GM18858 (cell line): ENCODE results near the gene ACTG1.
"Not testable (repeated sequence)": the region's sequence is repeated elsewhere in the genome, so short reads cannot be mapped to it uniquely, and the experiment has no call there.

Experiments used
- ATAC-seq: cut with Tn5 transposase; IDR thresholded peaks from one replicate; pipeline ENCODE4 v1.9.1; 2021; ENCODE audit not compliant: unreplicated experiment

The ACTG1 gene

DNA sequence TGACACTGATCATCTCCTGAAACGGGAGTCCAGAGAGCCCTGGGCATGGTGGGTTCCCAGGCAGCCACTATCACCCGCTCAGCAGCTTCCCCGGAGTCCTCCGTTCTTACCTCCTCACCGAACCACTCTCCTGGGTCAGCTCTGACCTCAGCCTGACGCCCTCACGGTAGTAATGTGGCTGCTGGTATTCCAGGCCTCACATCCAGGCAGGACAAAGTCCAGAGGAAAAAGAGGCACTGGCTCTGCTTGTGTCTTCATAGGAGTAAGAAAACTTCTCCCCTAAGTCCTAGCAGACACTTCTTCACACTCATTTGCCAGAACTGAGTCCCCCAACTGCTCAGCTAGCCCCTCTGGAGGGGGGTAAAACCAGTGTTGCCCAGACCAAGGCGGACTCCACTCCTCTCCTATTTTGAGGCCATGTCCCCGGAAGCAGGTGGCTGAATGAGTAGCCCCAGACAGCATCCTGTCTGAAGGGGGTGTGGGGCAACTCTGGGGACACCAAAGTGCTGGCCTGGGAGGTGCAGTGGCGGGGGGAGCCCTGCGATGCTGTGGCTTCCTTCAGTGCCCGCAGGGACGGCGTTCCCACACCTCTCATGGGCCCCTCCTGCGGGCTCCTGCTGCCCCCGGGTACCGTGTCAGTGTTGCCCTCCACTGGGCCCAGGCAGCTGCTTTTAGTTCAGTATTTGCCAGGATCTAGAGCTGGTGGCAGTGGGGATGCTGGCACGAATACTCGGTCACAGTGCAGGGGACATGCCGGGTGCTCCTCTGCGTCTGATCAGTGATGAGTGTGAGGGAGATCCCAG lies 20.9 kb upstream of the ACTG1 start:
- ATAC-seq = no peak

DNA sequence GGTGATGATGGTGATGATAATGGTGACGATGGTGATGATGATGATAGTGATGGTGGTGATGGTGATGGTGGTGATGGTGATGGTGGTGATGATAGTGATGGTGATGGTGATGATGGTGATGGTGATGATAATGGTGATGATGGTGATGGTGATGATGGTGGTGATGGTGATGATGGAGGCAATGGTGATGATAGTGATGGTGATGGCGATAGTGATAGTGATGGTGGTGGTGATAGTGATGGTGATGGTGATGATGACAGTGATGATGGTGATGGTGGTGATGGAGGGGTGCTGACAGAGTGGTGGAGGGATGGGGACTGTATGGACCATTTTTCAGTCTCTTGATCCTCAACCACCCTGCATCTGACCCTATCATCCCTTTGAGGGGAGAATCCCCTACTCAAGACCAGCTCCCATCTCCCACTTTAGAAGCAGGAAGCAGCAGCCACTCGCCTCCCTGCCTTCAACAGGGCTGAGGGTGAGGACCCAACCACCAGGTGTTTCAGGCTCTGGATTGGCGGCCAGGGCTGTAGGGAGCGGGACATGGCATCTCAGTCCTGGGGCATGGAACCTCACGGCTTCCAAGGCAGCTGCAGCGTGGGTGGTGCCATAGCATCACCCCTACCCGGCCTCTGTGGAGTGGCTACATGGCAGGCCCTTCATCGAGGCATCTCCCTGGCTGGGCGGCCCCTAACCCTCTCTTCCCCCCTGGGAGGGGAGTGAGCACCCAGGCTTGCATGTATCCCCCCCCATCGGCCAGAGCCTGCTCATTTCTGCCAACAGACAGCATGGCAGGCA lies 20.1 kb upstream of the ACTG1 start:
- no peak for ATAC-seq

DNA sequence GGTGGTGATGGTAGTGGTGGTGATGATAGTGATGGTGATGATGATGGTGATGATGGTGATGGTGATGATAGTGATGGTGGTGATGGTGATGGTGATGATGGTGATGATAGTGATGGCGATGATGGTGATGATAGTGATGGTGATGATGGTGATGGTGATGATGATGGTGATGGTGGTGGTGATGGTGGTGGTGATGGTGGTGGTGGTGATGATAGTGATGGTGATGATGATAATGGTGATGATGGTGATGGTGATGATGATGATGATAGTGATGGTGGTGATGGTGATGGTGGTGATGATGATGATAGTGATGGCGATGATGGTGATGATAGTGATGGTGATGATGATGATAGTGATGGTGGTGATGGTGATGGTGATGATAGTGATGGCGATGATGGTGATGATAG lies 19.4 kb upstream of the ACTG1 start:
- not testable (repeated sequence) for ATAC-seq

DNA sequence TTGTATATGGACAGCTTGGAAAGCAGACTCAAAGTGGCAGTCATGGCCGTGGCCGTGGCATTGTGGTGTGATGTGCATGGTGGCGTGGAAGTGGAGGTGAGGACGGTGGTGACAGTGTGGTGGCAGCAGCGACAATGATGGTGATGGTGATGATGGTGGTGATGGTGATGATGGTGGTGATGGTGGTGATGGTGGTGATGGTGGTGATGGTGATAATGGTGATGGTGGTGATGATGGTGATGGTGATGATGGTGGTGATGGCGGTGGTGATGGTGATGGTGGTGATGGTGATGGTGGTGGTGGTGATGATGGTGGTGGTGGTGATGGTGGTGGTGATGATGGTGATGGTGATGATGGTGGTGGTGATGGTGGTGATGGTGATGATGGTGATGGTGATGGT lies 18.4 kb upstream of the ACTG1 start:
- ATAC-seq = not testable (repeated sequence)

GRCh38 chr17:81529437-81529803 lies 16.8 kb upstream of the ACTG1 start:
- ATAC-seq = no peak

DNA sequence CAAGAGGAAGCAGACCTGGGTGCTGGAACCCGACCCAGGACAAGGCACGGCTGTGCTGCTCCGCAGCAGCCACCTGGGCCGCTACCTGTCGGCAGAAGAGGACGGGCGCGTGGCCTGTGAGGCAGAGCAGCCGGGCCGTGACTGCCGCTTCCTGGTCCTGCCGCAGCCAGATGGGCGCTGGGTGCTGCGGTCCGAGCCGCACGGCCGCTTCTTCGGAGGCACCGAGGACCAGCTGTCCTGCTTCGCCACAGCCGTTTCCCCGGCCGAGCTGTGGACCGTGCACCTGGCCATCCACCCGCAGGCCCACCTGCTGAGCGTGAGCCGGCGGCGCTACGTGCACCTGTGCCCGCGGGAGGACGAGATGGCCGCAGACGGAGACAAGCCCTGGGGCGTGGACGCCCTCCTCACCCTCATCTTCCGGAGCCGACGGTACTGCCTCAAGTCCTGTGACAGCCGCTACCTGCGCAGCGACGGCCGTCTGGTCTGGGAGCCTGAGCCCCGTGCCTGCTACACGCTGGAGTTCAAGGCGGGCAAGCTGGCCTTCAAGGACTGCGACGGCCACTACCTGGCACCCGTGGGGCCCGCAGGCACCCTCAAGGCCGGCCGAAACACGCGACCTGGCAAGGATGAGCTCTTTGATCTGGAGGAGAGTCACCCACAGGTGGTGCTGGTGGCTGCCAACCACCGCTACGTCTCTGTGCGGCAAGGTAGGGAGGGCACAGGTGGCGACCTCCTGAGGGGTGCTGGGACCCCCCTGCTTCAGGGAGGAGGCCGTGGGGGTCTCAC lies 16.2 kb upstream of the ACTG1 start:
- no peak for ATAC-seq

GRCh38 chr17:81528384-81528650 lies 15.7 kb upstream of the ACTG1 start:
- no peak for ATAC-seq

DNA sequence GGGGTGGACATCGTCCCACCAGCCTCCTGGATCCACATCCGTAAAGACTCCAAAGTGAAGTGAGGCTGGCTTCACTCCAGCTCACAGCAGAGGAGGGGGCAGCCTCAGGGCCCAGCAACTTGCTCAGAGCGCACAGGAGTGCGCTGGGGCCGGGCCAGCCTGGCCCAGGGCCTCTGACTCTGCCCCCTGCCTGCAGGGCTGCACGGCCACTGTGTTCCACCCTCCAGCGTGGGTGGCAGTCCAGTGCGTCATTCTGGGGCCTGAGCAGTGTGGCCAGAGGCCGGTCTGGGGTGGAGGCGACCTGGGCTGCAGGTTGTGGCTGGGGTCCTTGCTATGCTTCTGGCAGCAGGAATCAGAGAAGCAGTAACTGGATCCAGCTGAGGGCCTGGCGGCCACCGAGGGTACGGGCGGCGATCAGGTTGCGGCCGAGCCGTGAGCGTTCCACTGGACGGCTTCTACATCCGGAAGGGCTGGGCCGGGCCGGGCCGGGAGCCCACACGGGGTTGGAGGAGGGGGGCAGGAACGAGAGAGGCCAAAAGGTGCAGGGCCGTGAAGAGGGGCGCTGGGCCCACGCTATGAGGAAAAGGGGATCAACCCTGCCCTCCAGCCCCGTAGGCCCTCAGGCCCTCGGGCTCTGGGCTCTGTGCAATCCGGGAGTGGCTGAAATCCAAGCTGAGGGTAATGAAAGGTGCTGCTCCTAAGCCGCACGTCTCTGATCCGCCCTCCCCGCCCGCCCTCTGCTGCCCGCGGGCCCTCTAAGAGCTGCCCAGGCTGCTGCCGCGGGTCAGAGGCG lies 15.2 kb upstream of the ACTG1 start, which contains the start of gene FSCN2:
FSCN2 (plus strand) TSS at position 787 of the 793 bp plus-strand sequence. CDS start 155 bp downstream, outside the sequence.
- ATAC-seq = no peak

DNA sequence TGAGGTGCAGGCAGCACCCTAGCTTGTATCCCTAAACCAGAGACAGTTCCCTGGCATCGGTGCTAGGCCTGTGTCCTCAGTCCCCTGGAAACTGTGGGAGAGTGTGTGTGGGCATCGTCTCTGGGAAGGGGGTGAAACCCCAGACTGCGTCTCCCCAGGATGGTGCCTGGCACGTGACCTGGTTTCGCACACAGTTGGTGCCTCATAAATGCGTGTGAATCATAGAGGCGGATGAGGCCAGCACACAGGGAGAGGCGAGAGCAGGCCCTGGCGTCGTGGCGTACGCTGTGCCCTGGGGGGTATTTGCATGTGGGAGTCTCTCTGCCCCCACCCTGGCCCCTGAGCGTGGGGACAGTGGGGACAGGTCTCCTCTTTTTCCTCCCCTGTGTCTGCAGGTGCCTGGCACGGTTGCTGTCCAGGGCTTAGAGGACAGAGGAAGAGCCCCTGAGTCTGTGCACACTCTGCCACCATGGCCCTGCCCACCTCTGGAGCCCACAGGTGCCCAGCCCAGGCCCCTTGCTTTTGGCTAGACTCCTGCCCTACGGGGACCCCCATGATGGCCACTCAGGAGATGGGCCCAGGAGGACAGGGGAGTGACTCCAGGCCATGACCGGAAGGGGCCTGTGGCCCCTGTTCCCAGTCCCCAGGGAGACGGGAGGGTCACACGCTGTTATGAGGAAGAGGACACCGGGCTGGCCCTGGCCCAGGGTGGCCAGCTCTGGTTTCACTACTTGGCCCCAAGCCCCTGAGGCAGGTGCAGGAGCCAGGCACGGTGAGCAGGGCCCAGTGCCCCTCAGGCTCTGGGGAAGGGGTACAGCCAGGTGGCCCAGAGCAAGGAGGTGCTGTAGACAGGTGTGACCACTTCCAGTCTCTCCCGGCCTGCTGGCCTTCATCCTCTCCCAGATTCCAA lies 14.3 kb upstream of the ACTG1 start:
- ATAC-seq = no peak

DNA sequence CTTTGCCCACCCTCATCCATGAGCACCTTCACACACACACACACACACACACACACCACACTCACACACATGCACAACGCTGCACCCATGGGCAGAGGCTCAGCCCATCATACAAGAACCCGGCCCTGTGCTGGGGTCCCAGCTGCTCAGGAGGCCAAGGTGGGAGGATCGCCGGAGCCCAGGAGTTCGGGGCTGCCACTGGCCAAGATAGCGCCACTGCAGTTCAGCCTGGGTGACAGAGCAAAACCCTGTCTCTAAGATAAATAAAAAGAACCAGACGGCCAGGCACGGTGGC lies 12.2 kb upstream of the ACTG1 start:
- ATAC-seq = no peak

- ATAC-seq = no peak
Observed at GRCh38 chr17:81524039-81524864, 11.7 kb upstream of the ACTG1 start.

DNA sequence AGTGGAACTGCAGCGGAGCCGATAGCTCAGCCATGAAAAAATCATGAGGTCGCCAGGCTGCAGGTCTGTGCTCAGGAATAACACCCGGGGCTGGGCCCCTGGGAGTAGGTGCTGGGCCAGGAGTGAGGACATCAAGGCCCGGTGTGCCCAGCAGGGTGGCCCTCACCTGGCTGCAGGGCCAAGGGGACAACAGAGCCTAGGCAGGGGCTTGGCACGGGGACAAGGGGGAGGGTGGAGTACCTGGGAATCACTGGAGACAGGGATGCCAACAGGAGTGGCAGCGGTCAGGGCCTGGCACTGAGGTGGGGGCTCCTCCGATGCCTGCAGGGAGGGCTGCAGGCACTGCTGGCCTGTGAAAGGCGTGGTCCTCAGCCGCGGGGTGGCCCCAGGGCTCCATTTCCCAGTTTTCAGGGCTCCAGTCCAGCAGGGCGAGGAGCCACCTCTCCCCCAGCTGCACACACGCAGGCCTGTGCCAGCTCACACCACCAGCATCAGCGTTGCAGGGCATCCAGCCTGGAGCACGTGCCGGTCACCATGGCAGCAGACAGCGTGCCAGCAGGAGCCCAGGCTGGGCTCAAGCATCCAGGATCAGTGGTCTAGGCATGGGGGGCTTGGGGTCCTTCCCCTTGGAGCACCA lies 10.9 kb upstream of the ACTG1 start:
- ATAC-seq = no peak

DNA sequence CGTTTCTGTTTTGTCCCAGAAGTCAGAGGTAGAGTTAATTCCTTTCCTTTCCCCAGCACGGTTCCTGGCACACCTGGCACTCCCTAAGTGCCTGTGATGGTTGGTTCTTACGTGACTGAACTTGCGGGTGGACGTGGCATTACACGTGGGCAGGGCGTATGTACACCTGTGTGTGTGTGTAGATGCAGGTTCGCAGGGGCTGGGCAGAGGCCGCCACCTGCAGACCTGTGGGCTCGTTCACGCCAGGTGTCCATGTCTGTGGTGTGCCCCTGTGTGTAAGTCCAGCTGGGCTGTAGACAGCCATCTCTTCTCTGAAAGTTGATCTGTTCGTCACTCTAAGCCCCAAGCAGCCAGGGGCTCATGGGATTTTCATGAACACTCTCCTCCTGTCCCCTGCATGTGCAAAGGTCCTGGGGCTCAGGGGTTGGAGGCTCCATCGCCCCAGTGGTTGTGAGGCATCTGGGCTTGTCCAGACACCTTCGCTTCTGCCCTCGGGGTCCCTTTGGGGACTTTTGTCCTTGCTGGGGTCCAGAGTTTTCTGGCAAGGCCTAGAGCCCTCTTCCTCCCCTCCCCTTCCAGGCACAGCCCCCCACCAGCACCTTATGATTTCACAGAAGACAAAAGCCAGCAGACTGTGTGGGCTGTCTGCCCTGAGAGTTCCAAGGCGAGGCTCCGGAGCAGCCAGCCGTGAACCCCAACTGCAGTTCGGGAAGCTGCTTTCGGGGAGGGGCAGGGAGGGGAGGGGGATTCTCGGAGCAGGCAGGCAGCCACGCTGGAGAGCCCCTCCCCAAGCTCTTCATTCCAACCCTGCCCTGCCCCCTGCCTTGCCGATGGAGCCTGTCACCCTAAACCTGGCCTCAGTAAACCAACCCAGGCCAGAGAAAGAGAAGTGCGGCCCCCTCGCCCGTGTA lies 10.1 kb upstream of the ACTG1 start:
- ATAC-seq = no peak

DNA sequence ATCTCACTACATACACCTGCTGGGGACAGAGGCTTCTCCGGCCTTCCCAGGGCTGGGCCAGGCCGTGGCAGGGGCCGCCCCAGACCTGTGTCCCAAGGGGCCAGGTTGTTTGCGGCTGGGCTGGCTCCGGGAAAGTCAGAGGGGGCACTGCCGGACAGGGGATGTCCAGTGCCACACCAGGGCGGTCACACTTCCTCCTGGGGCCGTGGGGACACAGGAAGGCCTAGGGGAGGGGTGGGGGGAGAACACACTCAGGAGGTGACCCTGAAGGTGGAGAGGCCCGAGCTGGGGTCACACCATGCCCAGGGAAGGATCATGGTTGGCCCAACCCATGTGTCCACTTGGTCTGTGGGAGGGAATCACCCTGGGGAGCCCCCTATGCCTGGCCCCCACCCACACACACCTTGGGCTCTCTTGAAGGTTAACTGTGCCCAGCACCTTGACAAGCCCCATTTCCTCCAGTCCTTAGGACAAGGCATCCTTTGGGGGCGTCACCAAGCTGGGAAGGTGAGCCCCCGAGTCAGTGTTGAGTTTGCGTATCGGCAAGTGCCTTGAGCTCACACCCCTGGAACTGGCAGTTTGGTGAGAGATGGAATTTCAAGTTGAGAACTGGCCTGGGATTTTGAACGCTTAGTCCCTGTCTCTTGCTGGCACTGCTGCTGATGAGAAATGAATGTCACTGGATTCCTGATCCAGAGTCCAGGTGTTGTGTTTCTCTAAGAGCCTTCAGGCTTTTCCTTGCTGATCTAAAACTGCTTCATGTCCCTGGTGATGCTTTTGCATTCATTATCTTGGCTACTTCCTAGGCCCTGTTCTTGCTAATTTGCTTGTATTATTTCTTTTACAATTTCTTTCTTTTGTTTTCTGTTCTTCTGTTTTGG lies 7.7 kb upstream of the ACTG1 start:
- ATAC-seq = no peak

DNA sequence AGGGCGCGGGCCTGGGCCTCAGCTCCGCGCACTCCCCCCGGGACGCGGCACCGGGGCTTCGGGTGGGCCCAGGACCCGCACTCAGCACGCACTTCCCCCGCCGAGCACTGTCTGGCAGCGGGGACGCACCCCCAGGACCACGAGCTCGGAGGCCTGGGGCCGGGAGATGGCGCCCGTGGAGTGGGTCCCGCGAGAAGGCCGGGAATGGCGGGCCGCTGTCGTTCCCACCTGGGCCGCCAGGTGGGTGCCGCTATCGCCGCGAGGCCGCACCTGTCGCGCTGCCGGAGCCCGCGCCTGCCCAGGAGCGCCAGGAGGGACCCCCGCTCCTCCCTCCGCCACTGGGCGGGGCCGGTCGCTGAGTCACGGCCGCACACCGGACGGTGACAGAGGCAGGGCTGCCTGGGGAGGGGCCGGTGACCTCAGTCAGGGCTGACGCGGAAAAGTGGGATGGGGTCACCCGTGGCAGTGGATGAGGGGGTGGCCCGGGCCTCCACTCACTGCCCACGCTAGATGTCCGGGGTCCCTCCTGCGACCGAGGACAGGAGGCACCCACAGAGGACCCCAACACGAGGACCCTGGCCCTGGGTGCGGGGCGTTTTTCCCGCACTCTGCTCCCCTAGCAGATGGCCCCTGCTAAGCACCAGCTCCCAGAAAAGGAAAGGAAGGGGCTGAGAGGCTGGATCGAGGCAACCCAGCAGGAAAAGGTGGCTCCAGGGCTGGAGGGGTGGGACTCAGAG lies 6.9 kb upstream of the ACTG1 start:
- no peak for ATAC-seq

GRCh38 chr17:81518785-81519283 lies 6.2 kb upstream of the ACTG1 start:
- no peak for ATAC-seq
